Measurements from ENCODE around the gene KDM5A. TPM values are rescaled to one million over a fixed set of nuclear protein-coding genes. Genes with fewer than 3 reads are reported as not detected.

Gene KDM5A
- polyA plus RNA-seq, 1 donor (not counting 4 experiments of a cell fraction or from before 2014, with no cell fraction given) = 14.5 TPM

DNA sequence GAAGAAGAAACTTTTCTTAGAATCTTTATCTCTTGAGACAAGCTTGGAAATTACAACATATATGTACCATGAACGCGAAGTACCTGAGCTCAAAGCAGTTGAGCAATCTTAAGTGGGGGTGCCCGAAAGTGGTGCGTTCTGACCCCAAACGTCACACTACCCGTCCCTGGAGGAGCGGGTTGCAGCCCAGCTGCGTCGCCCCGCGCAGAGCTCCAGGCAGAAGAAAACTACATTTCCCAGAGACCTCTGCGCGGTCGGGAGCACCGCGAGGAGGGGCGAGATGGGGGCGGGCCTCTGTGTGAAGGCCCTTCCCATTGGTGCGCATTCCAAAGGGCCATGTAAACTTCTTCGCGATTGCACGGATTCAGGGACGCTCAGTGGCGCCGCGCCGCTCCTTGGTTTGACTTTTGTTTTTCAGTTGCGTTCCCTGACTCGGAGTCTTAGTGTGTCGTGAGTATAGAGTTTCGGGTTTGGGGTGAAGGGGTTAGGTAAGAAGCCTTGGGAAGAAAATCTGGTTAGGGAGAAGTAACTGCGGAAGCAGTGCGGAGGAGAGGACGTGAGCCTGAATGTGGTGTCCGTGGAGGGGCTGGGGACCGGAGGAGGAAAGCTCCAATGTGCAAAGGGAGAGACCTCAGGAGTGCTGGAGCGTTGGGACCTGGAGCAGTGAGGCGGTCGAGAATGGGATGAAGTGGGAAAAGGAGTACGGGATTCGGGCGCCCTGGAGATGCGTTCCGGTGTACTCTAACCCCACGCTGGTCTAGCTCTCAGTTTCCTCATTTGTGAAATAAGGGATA is 12.3 kb upstream of the KDM5A start, which contains the start of gene CCDC77:
CCDC77 (plus strand) TSS at position 410 of the 794 bp plus-strand sequence. CDS start 7,740 bp downstream, outside the sequence.
- H3K79me2 ChIP-seq (ENCODE audit: control insufficient read depth, insufficient read depth, low read length) = no peaks in the 10 kb centered on the region
- H2AFZ ChIP-seq (ENCODE audit: control insufficient read depth, low read length) = peak within 1 kb of the TSS; percentile 99
- DNase-seq (ENCODE audit: low read depth, low spot score) = peak; percentile 42
- no peak for TF ChIP-seq EZH2 (IDR thresholded peaks at IDR 0.05; ENCODE audit: low read length)
- TF ChIP-seq, protein P1, sequence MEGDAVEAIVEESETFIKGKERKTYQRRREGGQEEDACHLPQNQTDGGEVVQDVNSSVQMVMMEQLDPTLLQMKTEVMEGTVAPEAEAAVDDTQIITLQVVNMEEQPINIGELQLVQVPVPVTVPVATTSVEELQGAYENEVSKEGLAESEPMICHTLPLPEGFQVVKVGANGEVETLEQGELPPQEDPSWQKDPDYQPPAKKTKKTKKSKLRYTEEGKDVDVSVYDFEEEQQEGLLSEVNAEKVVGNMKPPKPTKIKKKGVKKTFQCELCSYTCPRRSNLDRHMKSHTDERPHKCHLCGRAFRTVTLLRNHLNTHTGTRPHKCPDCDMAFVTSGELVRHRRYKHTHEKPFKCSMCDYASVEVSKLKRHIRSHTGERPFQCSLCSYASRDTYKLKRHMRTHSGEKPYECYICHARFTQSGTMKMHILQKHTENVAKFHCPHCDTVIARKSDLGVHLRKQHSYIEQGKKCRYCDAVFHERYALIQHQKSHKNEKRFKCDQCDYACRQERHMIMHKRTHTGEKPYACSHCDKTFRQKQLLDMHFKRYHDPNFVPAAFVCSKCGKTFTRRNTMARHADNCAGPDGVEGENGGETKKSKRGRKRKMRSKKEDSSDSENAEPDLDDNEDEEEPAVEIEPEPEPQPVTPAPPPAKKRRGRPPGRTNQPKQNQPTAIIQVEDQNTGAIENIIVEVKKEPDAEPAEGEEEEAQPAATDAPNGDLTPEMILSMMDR (optimal IDR thresholded peaks at IDR 0.05 in 1 of 3, IDR thresholded peaks at IDR 0.05 in 1 of 3, conservative IDR thresholded peaks at IDR 0.05 in 1 of 3; ENCODE audit: extremely low read depth in 1 of 3, insufficient read depth in 2 of 3, low read length in 3 of 3) = peak; percentile 16 to 42 (median 36)
- H3K27me3 ChIP-seq (ENCODE audit: control insufficient read depth, extremely low read depth, insufficient read depth, low read length) = no peaks in the 10 kb centered on the region
- H3K36me3 ChIP-seq (ENCODE audit: control insufficient read depth in 2 of 2, extremely low read depth in 1 of 2, insufficient read depth in 2 of 2, low read length in 2 of 2) = peaks cover 0 to 3% of the 10 kb centered on the region in 2 experiments
- H3K4me1 ChIP-seq (ENCODE audit: control insufficient read depth, extremely low read depth, insufficient read depth, low read length) = peaks cover 11% of the 10 kb centered on the region
- H4K20me1 ChIP-seq (ENCODE audit: control insufficient read depth, extremely low read depth, insufficient read depth, low read length) = no peaks in the 10 kb centered on the region
- FAIRE-seq = peak; percentile 83
- H3K4me3 ChIP-seq (ENCODE audit: control insufficient read depth in 2 of 3, extremely low read depth in 1 of 3, insufficient read depth in 2 of 3, low read depth in 1 of 3, low read length in 3 of 3) = peak within 1 kb of the TSS; percentile 78 to 95 (median 86)
- dilution Hi-C loops (cut with MboI; ENCODE audit: extremely low pct_ligation_motif_present, low sequenced_read_pairs) = no loop called here
- no peaks in the 10 kb centered on the region for H3K9me3 ChIP-seq (ENCODE audit: control insufficient read depth, low read depth, low read length)
- no peaks in the 10 kb centered on the region for H3K9me1 ChIP-seq (ENCODE audit: control insufficient read depth, extremely low read depth, insufficient read depth, low read length)
- peak within 1 kb of the TSS; percentile 90 for H3K9ac ChIP-seq (ENCODE audit: control insufficient read depth, extremely low read depth, insufficient read depth, low read length)
- peak within 1 kb of the TSS; percentile 80 for H3K27ac ChIP-seq (ENCODE audit: control insufficient read depth, insufficient read depth, low read length)
- H3K4me2 ChIP-seq (ENCODE audit: control insufficient read depth, extremely low read depth, insufficient read depth, low read depth, low read length) = peak within 1 kb of the TSS; percentile 88

DNA sequence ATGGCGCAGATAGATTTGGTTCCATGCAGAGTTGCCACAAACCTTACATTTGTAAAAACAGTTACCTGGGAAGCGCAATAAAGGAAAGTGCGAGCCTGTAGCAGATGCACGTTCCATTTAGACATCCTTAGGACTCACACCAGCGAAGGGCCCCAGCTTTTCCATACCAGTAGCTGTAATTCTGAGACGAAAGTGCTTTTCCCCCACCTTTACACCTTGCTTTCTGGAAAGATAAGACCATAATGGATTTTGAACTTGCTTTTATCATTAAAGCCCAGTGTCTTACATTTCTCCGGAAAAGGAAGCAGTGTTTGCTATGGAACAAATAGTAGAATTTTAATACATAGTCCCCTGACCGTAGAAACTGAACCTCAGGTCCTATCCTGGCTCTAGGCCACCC is 11.7 kb upstream of the KDM5A start:
- Histone ChIP-seq H4K20me1 (ENCODE audit: control insufficient read depth, extremely low read depth, insufficient read depth, low read length) (no peaks in the 10 kb centered on the region), H3K36me3 (ENCODE audit: control insufficient read depth in 2 of 2, extremely low read depth in 1 of 2, insufficient read depth in 2 of 2, low read length in 2 of 2) (peaks cover 0 to under 1% of the 10 kb centered on the region in 2 experiments), H3K9me3 (ENCODE audit: control insufficient read depth, low read depth, low read length) (no peaks in the 10 kb centered on the region), H3K27me3 (ENCODE audit: control insufficient read depth, extremely low read depth, insufficient read depth, low read length) (no peaks in the 10 kb centered on the region), H3K4me1 (ENCODE audit: control insufficient read depth, extremely low read depth, insufficient read depth, low read length) (peaks cover 11% of the 10 kb centered on the region), H3K4me2 (ENCODE audit: control insufficient read depth, extremely low read depth, insufficient read depth, low read depth, low read length) (peak overlapping the region; percentile 88), H3K9me1 (ENCODE audit: control insufficient read depth, extremely low read depth, insufficient read depth, low read length) (no peaks in the 10 kb centered on the region), H2AFZ (ENCODE audit: control insufficient read depth, low read length) (peak overlapping the region; percentile 61), H3K27ac (ENCODE audit: control insufficient read depth, insufficient read depth, low read length) (no peak overlapping the region), H3K4me3 (ENCODE audit: control insufficient read depth in 2 of 3, extremely low read depth in 1 of 3, insufficient read depth in 2 of 3, low read depth in 1 of 3, low read length in 3 of 3) (peak overlapping the region; percentile 78 to 95 (median 86)), H3K79me2 (ENCODE audit: control insufficient read depth, insufficient read depth, low read length) (no peaks in the 10 kb centered on the region), H3K9ac (ENCODE audit: control insufficient read depth, extremely low read depth, insufficient read depth, low read length) (peak overlapping the region; percentile 5)
- TF ChIP-seq, protein P1 (optimal IDR thresholded peaks at IDR 0.05 in 1 of 3, IDR thresholded peaks at IDR 0.05 in 1 of 3, conservative IDR thresholded peaks at IDR 0.05 in 1 of 3; ENCODE audit: extremely low read depth in 1 of 3, insufficient read depth in 2 of 3, low read length in 3 of 3) = no peak
- no peak for TF ChIP-seq EZH2 (IDR thresholded peaks at IDR 0.05; ENCODE audit: low read length)
- DNase-seq (ENCODE audit: low read depth, low spot score) (no peak), FAIRE-seq (no peak)
- dilution Hi-C loops (cut with MboI; ENCODE audit: extremely low pct_ligation_motif_present, low sequenced_read_pairs) = no loop called here

All from keratinocyte (primary cell).